Coronary artery (tissue), 2 donors: ENCODE measurements around the gene ARAP2.

ENCODE experiments used
- DNase-seq: peaks from one replicate; pipeline ENCODE4 v3.0.0-alpha.2; 2017; ENCODE audit warnings: low spot score
- H3K27ac ChIP-seq, 2 donors: fragments of 200-600 bp; sonication (generic); one replicate each; pipeline ENCODE4 v1.5.1; 2016 to 2019
- H3K4me3 ChIP-seq: fragments of 200-600 bp; sonication (generic); 2 replicates; pipeline ENCODE4 v1.5.1; 2016; ENCODE audit warnings: mild to moderate bottlenecking, moderate library complexity
- TF ChIP-seq, protein P1 (sequence below): fragments of 200-600 bp; sonication (generic); IDR thresholded peaks from one replicate; pipeline ENCODE4 v1.5.1; 2019; ENCODE audit warnings: antibody characterized with exemption

The ARAP2 gene

DNA sequence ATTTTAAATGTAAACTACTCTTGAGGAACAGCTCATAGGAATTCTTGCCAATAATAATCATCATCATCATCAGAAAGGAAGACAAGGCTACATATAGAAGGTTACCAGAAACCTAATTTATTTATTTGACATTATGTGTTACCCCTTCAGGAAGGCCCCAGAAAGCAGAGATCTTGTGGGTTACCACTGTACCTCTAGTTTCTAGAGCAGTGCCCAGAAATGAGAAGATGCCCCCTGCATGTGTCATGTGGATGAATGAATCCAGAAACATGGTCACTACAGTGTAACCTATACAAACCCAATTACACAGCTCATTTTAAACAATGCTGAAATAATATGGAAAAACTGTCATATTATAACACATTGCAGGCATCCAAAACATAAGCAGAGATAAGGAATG is 70.4 kb downstream of the ARAP2 start:
- DNase-seq: no peak
- no peak overlapping the region for H3K4me3 ChIP-seq
- TF ChIP-seq, protein P1, sequence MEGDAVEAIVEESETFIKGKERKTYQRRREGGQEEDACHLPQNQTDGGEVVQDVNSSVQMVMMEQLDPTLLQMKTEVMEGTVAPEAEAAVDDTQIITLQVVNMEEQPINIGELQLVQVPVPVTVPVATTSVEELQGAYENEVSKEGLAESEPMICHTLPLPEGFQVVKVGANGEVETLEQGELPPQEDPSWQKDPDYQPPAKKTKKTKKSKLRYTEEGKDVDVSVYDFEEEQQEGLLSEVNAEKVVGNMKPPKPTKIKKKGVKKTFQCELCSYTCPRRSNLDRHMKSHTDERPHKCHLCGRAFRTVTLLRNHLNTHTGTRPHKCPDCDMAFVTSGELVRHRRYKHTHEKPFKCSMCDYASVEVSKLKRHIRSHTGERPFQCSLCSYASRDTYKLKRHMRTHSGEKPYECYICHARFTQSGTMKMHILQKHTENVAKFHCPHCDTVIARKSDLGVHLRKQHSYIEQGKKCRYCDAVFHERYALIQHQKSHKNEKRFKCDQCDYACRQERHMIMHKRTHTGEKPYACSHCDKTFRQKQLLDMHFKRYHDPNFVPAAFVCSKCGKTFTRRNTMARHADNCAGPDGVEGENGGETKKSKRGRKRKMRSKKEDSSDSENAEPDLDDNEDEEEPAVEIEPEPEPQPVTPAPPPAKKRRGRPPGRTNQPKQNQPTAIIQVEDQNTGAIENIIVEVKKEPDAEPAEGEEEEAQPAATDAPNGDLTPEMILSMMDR: no peak
- no peak overlapping the region for H3K27ac ChIP-seq

DNA sequence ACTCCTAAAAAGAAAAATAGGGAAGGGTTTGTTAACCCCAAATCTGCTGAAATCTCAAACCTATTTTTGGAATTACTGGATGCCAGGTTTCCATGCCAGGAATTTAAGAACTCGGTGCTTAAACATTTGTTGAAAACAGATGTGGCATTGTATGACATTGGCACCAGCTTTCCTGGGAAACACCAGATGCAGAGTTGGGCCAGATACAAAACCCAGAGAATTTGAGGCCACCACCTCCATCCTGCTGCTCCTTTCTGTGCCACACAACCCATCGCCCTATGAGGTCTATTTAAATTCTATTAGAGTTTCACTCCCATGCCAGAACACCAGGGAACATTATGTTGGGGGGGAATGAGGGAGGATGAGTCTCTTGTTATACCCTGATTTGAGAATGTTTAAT is 71.7 kb downstream of the ARAP2 start:
- no peak for DNase-seq
- no peak overlapping the region for H3K27ac ChIP-seq
- H3K4me3 ChIP-seq: no peak overlapping the region
- TF ChIP-seq, protein P1: no peak

DNA sequence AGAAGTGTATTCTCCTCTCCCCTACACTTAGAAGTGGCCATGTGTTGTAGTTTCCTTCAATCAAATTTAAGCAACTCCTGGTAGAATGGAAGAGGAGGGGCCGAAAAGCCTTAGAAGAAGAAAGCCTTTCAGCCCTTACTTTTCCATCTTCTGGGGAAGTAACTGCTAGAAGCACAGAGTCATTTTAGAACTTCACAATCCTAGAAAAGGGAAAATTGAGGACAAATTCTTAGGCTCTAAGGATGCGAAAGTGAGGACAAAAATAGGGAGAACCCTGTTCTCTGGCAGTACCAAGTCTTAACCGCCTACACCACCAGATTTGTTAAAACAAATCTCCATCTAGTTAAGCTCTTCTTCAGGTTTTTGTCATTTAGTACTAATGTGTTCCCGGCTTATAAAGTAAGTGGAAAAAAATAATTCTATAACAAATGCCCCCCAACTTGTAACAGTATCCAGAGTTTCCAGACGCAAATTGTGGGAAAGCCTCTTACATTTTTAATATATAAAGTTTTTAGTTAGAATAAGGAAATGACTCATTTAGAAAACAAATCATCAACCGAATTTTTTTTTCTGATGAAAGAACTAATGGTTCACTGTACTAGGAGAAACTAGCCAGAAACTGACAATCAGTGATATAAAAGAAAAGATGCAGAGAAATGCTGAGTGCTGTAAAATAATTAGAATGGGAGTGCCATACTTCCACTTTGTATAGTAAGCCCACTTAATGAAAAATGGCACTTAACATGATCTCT is 76.0 kb downstream of the ARAP2 start:
- DNase-seq: no peak
- Histone ChIP-seq H3K27ac (no peak overlapping the region), H3K4me3 (no peak overlapping the region)
- TF ChIP-seq, protein P1: no peak

DNA sequence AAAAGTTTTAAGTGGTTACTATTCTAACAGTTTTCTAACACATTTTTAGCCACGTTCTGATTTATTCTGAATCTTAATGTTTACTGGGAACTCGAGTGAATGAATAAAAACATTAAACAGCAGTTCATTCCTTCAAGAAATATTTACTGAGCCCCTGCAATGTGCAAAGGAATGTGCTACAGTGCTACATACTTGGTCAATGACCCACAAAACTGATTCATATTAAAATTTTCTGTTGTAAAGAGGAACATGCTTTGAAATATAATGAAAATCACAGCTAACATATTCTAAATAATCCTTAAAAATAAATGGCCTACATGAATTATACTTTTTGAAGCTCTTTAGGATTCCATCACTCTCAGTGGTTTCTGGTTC is 78.7 kb downstream of the ARAP2 start:
- Histone ChIP-seq H3K27ac (no peak overlapping the region), H3K4me3 (no peak overlapping the region)
- DNase-seq: no peak
- TF ChIP-seq, protein P1: no peak

DNA sequence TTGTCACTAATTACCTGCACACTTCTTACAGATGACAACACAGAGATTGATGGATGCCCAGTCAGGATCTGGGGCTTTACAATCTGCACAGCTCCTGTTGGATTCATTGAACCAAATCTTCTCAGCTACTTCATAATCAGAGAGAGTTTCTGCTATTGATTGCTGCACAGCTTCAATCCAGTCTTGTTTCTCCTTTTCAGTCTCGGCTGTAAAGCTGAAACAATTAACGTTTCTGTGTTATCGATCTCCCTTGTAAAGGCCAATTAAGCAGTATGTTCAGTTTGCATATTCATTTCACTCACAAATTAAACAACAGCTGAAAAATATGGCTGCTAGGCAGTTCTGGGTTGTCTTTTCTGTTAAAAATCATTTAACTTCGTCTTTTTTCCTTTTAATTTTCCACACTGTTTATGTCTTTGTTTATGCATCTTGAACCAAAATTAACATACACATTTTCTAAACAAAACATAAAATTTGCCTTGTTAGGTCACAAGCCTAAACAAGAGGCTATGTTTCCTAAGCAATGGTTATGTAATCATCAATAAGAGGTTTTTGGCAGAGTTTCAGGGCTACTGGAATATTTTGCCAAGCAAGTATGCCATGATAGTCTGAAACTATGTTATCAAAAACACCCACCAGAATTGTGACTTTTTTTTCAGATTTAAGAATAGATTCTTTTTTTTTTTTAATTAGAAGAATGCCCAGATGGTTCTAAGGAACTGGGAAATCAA is 79.2 kb downstream of the ARAP2 start:
- DNase-seq: no peak
- H3K4me3 ChIP-seq: no peak overlapping the region

DNA sequence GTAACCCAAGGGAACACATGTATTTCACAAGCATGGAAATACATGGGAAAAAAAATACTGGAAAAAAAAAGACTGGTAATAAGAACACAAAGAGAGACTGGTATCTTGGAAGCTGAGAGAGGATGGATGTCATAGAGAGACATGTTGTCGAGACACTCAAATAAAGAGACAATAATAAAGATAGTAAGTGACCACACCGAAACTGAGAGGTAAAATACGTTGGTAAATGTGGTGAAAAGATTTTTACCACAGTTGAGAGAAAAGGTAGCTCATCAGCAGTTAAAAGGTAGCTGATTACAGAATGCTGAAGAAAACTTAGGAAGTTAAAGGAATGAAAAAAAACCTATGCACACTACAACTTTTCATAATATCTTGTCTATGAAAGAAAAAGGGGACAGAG is 81.1 kb downstream of the ARAP2 start:
- no peak overlapping the region for H3K27ac ChIP-seq
- DNase-seq: no peak
- TF ChIP-seq, protein P1: no peak

More for the DNA sequence above, 79.2 kb downstream of the ARAP2 start:
- TF ChIP-seq, protein P1: no peak
- H3K27ac ChIP-seq: no peak overlapping the region

DNA sequence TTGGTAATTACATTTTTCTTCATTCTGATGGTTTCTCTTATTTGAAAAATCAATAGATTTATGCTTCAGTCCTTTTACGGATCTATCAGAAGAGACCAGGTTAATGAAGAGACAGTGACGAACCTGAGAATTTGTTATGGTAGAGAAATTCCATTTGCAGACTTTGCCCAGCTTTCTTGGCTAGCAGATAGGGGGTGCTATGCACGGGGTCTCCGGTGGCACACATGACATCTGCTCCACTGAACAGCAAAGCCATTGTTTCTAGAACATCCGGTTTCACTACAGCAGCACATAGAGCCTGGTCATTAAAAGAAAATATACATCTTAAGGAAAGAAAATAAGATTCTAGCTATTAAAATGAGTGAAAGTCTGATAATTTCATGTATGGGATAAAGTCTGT is 85.1 kb downstream of the ARAP2 start:
- H3K4me3 ChIP-seq: no peak overlapping the region
- no peak overlapping the region for H3K27ac ChIP-seq
- TF ChIP-seq, protein P1: no peak
- DNase-seq: no peak

More for the DNA sequence above, 81.1 kb downstream of the ARAP2 start:
- H3K4me3 ChIP-seq: no peak overlapping the region
